ENCODE data around the gene ZNF232. TPM values are rescaled to one million over a fixed set of nuclear protein-coding genes. Genes with fewer than 3 reads are reported as not detected.
"Not testable (repeated sequence)": the region's sequence is repeated elsewhere in the genome, so short reads cannot be mapped to it uniquely, and the experiment has no call there.

Gene ZNF232
- total RNA-seq, 1 donor from 2014 or later: 9.4 TPM

- FAIRE-seq: no peak
- Mint-ChIP-seq H3K36me3 (ENCODE audit: low read depth, unreplicated experiment) (peaks cover 12% of the 10 kb centered on the region), H3K4me3 (ENCODE audit: unreplicated experiment) (no peak overlapping the region), H3K4me1 (ENCODE audit: low read depth, unreplicated experiment) (peaks cover 1% of the 10 kb centered on the region), H3K9me3 (ENCODE audit: unreplicated experiment) (peaks cover 12% of the 10 kb centered on the region), H3K27ac (ENCODE audit: unreplicated experiment) (no peak overlapping the region), H3K27me3 (ENCODE audit: low read depth, unreplicated experiment) (peaks cover 42% of the 10 kb centered on the region)
- TF ChIP-seq CTCF (IDR thresholded peaks at IDR 0.05; ENCODE audit: insufficient read depth, low read depth, low read length) (no peak), EZH2 (IDR thresholded peaks at IDR 0.05; ENCODE audit: insufficient read depth, low read length) (no peak)
- no peaks in the 10 kb centered on the region for H4K20me1 ChIP-seq (ENCODE audit: insufficient read depth, low read length)
- no peak overlapping the region for H2AFZ ChIP-seq (ENCODE audit: low read depth, low read length)
- H3K4me1 ChIP-seq (ENCODE audit: insufficient read depth, low read length): peaks cover 4% of the 10 kb centered on the region
- H3K9me3 ChIP-seq (ENCODE audit: insufficient read depth, low read depth, low read length): no peaks in the 10 kb centered on the region
- H3K27ac ChIP-seq (ENCODE audit: low read depth, low read length): no peak overlapping the region
- peaks cover 27% of the 10 kb centered on the region for H3K27me3 ChIP-seq (ENCODE audit: insufficient read depth, low read length)
- no peak overlapping the region for H3K4me2 ChIP-seq (ENCODE audit: low read length)
- H3K36me3 ChIP-seq (ENCODE audit: insufficient read depth, low read length): no peaks in the 10 kb centered on the region
- H3K4me3 ChIP-seq (ENCODE audit: insufficient read depth, low read depth, low read length): no peak overlapping the region
- H3K9ac ChIP-seq (ENCODE audit: low read length): no peak overlapping the region
- no peaks in the 10 kb centered on the region for H3K79me2 ChIP-seq (ENCODE audit: insufficient read depth, low read length)
- no peak for DNase-seq (ENCODE audit: low read depth)
These were observed 9.6 kb upstream of the ZNF232 start for GRCh38 chr17:5121186-5121841.

GRCh38 chr17:5120436-5121185 is 8.9 kb upstream of the ZNF232 start:
- not testable (repeated sequence) for H3K4me3 ChIP-seq (ENCODE audit: insufficient read depth, low read depth, low read length); H3K4me3 Mint-ChIP-seq (ENCODE audit: unreplicated experiment); H3K9me3 ChIP-seq (ENCODE audit: insufficient read depth, low read depth, low read length); H3K4me1 ChIP-seq (ENCODE audit: insufficient read depth, low read length); H2AFZ ChIP-seq (ENCODE audit: low read depth, low read length); H3K27ac ChIP-seq (ENCODE audit: low read depth, low read length); DNase-seq (ENCODE audit: low read depth); H3K79me2 ChIP-seq (ENCODE audit: insufficient read depth, low read length); H4K20me1 ChIP-seq (ENCODE audit: insufficient read depth, low read length); H3K4me1 Mint-ChIP-seq (ENCODE audit: low read depth, unreplicated experiment); H3K9ac ChIP-seq (ENCODE audit: low read length); H3K4me2 ChIP-seq (ENCODE audit: low read length); H3K27ac Mint-ChIP-seq (ENCODE audit: unreplicated experiment); H3K36me3 ChIP-seq (ENCODE audit: insufficient read depth, low read length); FAIRE-seq
- Mint-ChIP-seq H3K36me3 (ENCODE audit: low read depth, unreplicated experiment) (peaks cover 12% of the 10 kb centered on the region), H3K9me3 (ENCODE audit: unreplicated experiment) (peaks cover 12% of the 10 kb centered on the region), H3K27me3 (ENCODE audit: low read depth, unreplicated experiment) (peaks cover 39% of the 10 kb centered on the region)
- peaks cover 34% of the 10 kb centered on the region for H3K27me3 ChIP-seq (ENCODE audit: insufficient read depth, low read length)

GRCh38 chr17:5120036-5120435 is 8.4 kb upstream of the ZNF232 start:
- H3K4me3 Mint-ChIP-seq (ENCODE audit: unreplicated experiment): no peak overlapping the region
- no peak for FAIRE-seq

More at GRCh38 chr17:5120036-5120435, 8.4 kb upstream of the ZNF232 start:
- Histone ChIP-seq H3K4me2 (ENCODE audit: low read length) (no peak overlapping the region), H3K9ac (ENCODE audit: low read length) (no peak overlapping the region), H3K36me3 (ENCODE audit: insufficient read depth, low read length) (no peaks in the 10 kb centered on the region), H2AFZ (ENCODE audit: low read depth, low read length) (no peak overlapping the region), H3K9me3 (ENCODE audit: insufficient read depth, low read depth, low read length) (no peaks in the 10 kb centered on the region), H3K4me3 (ENCODE audit: insufficient read depth, low read depth, low read length) (no peak overlapping the region), H3K27me3 (ENCODE audit: insufficient read depth, low read length) (peaks cover 37% of the 10 kb centered on the region), H4K20me1 (ENCODE audit: insufficient read depth, low read length) (no peaks in the 10 kb centered on the region), H3K79me2 (ENCODE audit: insufficient read depth, low read length) (no peaks in the 10 kb centered on the region), H3K27ac (ENCODE audit: low read depth, low read length) (no peak overlapping the region), H3K4me1 (ENCODE audit: insufficient read depth, low read length) (peaks cover 4% of the 10 kb centered on the region)
- no peak for DNase-seq (ENCODE audit: low read depth)
- H3K36me3 Mint-ChIP-seq (ENCODE audit: low read depth, unreplicated experiment): peaks cover 12% of the 10 kb centered on the region
- H3K4me1 Mint-ChIP-seq (ENCODE audit: low read depth, unreplicated experiment): peaks cover 1% of the 10 kb centered on the region
- H3K27me3 Mint-ChIP-seq (ENCODE audit: low read depth, unreplicated experiment): peaks cover 40% of the 10 kb centered on the region
- TF ChIP-seq EZH2 (IDR thresholded peaks at IDR 0.05; ENCODE audit: insufficient read depth, low read length) (no peak), CTCF (IDR thresholded peaks at IDR 0.05; ENCODE audit: insufficient read depth, low read depth, low read length) (no peak)
- peaks cover 12% of the 10 kb centered on the region for H3K9me3 Mint-ChIP-seq (ENCODE audit: unreplicated experiment)
- H3K27ac Mint-ChIP-seq (ENCODE audit: unreplicated experiment): no peak overlapping the region
